ENCODE measurements around the gene TRPC4.
"Not testable (repeated sequence)": the region's sequence is repeated elsewhere in the genome, so short reads cannot be mapped to it uniquely, and the experiment has no call there.

TRPC4 gene

DNA sequence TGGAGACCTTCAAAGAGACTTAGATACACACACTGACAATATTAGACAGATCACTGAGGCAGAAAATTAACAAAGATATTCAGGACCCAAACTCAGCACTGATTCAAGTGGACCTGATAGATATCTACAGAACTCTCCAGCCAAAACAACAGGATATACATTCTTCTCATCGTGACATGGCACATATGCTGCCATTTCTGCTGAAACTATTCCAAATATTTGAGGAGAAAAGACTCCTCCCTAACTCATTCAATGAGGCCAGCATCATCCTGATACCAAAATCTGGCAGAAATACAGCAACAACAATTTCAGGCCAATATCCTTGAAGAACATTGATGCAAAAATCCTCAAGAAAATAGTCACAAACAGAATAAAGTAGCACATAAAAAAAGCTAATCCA lies 53.3 kb downstream of the TRPC4 start:
- DNase-seq (ENCODE audit: low read depth): no peak

DNA sequence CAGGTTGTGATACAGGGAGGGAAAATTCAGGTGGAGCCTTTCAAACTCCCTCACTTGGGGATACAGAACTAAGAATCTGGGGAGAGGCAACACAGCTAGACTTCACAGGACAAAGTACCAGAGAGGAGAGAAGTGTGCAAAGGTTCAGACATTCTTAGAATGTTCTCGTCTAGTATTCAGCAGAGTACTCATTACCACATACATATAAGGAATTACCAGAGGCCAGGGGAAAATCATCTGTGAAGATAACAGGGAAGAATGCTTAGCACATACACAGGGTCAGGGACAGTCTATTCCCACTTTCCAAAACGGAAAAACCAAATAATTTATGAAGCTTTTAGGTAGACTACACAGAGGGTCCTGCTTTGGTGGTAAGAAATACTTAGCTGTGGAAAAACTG lies 58.1 kb downstream of the TRPC4 start:
- no peak for DNase-seq (ENCODE audit: low read depth)

DNA sequence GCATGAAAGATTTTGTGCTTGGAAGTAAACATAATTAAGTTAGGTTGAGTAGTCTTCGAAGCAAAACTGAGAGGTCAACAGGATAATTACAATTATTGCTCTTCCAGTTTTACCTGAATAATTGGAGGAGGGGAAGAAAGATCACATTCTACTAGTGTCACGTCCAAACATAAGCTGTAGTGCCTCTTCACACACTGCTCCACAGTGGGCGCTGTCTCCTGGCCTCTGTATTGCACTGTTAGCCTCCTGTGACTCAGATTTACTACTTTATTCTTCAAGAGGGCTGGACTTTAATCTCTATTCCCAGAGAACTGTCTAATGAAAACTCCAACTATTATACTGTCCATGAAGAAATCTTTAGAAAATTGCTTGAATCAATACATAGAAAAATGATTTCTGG lies 62.9 kb downstream of the TRPC4 start:
- no peak for DNase-seq (ENCODE audit: low read depth)

GRCh38 chr13:37797631-37798030 lies 71.9 kb downstream of the TRPC4 start:
- DNase-seq (ENCODE audit: low read depth): no peak

DNA sequence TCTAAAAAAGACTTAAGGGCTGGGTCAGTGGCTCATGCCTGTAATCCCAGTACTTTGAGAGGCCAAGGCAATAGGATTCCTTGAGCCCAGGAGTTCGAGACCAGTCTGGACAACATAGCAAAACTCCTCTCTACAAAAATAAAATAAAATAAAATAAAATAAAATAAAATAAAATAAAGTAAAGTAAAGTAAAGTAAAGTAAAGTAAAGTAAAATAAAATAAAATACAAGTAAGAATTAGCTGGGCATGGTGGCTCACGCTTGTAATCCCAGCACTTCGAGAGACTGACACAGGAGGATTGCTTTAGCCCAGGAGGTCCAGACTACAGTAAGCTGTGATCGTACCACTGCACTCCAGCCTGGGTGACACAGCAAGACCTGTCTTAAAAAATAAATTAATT lies 72.8 kb downstream of the TRPC4 start:
- DNase-seq (ENCODE audit: low read depth): not testable (repeated sequence)

GRCh38 chr13:37795326-37795725 lies 74.2 kb downstream of the TRPC4 start:
- DNase-seq (ENCODE audit: low read depth): no peak

- no peak for DNase-seq (ENCODE audit: low read depth)
These were observed 77.9 kb downstream of the TRPC4 start for GRCh38 chr13:37791699-37792098.

DNA sequence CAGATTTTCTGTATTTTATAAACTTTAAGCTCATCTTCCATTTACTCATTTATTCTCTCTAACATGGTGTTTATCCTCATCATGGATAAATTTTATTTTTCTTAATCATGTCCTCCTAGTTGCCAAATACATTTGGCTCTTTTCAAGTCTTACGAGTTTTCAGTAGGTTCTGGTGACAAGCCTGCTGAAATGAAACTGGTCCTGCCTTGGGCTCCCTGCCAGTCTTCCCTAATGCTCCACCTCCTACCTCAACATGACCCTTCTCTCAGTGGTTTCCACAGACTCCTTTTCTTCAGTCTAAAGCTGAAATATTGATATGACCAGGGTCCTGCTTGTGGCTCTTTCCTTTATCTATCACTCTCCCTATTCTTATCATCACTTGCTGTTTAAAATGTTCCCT lies 81.2 kb downstream of the TRPC4 start:
- no peak for DNase-seq (ENCODE audit: low read depth)

DNA sequence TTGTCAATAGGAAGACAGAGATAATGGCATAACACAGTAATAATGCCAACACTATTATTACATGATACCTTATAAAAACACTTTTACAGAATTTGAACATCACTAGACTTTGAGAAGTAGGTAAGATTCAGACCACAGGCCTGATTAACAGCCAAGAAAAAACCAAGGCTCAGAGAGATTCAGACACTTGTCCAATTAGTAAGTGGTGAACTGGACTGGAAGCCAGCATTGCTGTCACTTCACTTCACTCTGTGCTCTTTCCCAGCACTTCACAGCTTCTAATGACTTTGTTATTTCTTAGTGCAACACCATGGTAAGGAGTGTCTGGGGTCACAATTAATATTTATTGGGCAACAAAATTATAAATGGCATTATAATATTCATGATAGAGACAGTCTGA lies 91.9 kb downstream of the TRPC4 start:
- DNase-seq (ENCODE audit: low read depth): no peak

DNA sequence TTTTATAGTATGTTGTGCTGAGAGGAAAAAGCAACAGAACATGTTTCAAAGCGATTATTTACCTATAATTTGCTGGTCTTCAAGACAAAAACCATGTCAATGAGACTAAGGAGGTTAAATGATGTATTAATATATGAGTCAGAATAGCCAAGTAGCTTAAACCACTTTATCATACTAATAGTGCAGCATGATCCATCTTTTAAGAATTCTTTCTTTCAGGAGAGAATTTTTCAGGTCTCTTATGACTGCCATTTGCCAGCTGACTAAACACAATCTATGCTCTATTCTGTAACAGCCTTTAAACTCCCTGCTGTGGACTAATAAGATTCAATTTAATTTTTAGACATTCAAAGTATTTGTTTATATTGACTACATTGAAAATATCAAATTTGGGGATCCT lies 93.7 kb downstream of the TRPC4 start:
- DNase-seq (ENCODE audit: low read depth): no peak

GRCh38 chr13:37772644-37773043 lies 96.9 kb downstream of the TRPC4 start:
- DNase-seq (ENCODE audit: low read depth): no peak

GRCh38 chr13:37769545-37769944 lies 100.0 kb downstream of the TRPC4 start:
- DNase-seq (ENCODE audit: low read depth): no peak

GRCh38 chr13:37769078-37769477 lies 100.5 kb downstream of the TRPC4 start:
- no peak for DNase-seq (ENCODE audit: low read depth)

GRCh38 chr13:37766502-37766901 lies 103.1 kb downstream of the TRPC4 start:
- no peak for DNase-seq (ENCODE audit: low read depth)

DNA sequence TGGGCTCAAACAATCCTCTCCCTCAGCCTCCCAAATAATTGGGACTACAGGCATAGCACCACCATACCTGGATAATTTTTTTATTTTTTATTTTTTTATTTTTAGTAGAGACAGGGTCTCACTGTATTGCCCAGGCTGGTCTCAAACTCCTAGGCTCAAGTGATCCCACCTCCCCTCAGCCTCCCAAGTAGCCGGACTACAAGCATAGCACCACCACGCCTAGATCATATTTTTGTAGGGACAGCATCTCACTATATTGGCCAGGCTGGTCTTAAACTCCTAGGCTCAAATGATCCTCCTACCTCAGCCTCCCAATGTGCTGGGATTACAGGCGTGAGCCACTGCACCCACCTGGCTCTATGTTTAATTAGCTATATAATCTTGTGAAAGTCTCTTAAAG lies 114.2 kb downstream of the TRPC4 start:
- no peak for DNase-seq (ENCODE audit: low read depth)

- no peak for DNase-seq (ENCODE audit: low read depth)
These were observed 115.8 kb downstream of the TRPC4 start for GRCh38 chr13:37753776-37754175.

DNA sequence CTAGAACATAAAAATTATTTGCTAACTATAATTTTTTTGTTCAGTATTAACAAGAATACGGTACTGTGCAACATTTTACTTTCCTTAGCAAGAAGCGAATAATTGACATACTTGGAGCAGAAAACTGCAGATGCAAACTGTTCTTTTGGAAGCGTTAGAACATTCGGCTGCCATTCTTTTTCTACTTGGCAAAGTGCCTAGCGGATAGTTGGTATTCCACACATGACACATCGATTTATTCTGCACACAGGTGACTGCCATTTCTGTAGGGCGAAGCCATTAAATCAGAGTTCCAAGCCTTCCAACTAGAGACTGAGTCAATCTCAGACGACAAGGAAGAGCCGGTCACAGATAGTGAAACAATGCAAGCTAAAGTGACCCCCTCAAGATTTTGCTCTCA lies 117.4 kb downstream of the TRPC4 start:
- DNase-seq (ENCODE audit: low read depth): no peak

DNA sequence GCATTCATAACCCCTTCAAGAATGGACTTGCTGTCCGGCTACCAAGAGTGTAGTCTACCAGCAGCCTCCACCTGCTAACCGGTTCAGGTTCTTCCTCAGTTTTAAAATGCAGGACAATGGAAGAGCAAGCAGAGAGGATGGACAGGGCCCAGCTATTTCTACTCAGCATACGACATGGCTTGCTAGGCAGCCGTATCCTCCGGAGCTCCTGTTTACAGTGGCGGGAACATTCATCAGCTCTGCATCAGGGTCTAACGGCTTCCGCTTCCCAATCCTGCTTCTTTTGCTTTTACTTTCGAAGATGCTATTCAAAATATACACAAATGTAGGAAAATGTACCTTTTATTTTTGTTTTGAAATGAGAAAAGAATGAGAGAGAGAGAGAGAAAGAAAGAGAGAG lies 118.5 kb downstream of the TRPC4 start:
- no peak for DNase-seq (ENCODE audit: low read depth)

- no peak for DNase-seq (ENCODE audit: low read depth)
These were observed 120.7 kb downstream of the TRPC4 start for GRCh38 chr13:37748913-37749312.

DNA sequence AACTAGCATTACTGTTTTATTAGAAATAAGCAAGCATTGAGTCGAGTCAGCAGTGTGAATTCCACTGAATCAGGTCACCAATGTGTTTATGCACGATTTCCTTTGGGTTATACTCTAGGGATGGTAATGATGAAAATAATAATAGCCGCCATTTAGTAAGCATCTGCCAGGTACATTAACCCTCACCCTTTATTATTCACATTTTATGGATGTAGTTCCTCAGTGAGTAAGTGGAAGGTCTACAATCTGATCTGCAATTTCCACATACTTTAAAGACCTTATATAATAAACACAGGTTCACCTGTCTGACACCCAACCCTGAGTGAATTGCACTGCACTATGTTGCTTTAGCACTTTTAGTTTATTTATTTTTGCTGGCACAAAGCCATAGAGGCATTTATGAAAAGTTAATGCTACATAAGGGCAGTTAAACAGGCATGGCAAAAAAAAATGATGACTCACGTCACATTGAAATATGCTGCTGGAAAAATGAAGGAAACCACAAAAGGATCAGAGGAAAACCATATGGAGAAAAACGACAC lies 122.4 kb downstream of the TRPC4 start:
- no peak for DNase-seq (ENCODE audit: low read depth)

DNA sequence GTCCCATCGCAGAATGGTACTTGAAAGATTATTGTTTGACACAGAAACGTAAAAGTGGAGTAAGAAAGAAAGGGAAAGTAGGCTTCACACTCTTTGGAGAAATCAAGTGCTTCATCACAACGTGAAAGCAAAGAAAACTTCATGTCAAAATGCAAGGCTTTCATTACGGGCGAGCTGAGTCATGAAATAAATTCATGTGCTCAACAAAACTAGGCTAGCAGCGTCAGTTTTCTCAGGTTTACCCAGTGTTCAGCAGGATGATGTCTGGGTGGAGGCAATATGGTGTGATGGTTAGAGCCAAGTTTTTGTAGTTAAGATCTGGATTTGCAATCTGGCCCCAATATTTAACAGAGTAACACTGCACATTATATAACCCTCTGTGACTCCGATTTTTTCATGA lies 128.0 kb downstream of the TRPC4 start:
- no peak for DNase-seq (ENCODE audit: low read depth)

DNA sequence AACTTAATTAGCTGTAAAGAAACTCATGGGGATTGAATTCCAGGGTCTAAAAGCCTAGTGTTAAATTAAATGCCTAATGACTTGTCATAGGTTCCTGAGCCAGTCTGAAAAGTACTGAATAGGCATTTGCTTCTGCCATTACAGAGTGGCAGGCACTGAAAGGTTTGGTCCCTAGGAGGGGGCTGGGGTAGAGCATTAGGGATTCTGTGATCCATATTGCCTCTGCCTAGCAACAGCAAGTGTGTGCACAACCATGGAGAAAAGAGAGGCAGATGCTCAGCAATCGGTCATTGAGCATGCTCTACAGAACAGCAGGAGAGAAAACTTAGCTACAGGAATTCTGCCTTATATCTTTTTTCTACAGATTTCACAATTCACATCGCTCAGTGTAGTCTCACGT lies 133.5 kb downstream of the TRPC4 start:
- DNase-seq (ENCODE audit: low read depth): no peak

DNA sequence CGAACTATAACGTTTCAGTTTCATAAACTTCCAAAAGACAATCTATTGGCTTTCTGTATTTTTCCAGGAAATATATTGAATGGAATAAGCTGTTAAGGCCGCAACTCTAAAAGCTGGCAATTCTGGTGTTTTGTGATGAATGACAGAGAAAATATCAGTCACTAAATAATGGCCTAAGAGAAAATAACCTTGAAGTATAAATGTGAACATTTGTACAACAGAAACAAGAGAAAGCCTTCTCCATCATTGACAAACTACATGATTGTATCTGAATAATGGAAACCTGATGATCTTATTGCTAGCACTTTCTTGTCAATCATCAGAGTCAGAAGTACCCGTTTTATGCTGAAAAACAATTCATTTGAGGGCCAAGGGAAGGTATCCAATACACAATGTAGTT lies 134.3 kb downstream of the TRPC4 start:
- DNase-seq (ENCODE audit: low read depth): no peak

GRCh38 chr13:37729876-37730275 lies 139.7 kb downstream of the TRPC4 start:
- DNase-seq (ENCODE audit: low read depth): no peak

Measured in activated T-cell treated with anti-CD3 and anti-CD28 coated beads for 24 hours (primary cell).